Forelimb muscle (tissue), 1 donor: Measurements from ENCODE around the gene CDK14. TPM values are rescaled to one million over a fixed set of nuclear protein-coding genes. Genes with fewer than 3 reads are reported as not detected.
"Not testable (repeated sequence)": the region's sequence is repeated elsewhere in the genome, so short reads cannot be mapped to it uniquely, and the experiment has no call there.

Experiments used
- DNase-seq: peaks from one replicate; pipeline ENCODE4 v3.0.0-alpha.2; 2013; ENCODE audit warnings: low read depth
- polyA plus RNA-seq: library from polyadenylated mRNA; unstranded; fragments of 120-200 nt; gene quantifications from one replicate; pipeline ENCODE4 v1.2.1, GENCODE V29; 2013; ENCODE audit not compliant: insufficient read length

The CDK14 gene
- polyA plus RNA-seq, 1 donor: 17.2 TPM

- DNase-seq: no peak
Measured at GRCh38 chr7:91142743-91143142, 546.6 kb downstream of the CDK14 start.

GRCh38 chr7:91149341-91150246 is 553.5 kb downstream of the CDK14 start:
- DNase-seq: no peak

GRCh38 chr7:91151916-91152315 is 555.8 kb downstream of the CDK14 start:
- DNase-seq: no peak

GRCh38 chr7:91156316-91157185 is 560.4 kb downstream of the CDK14 start:
- DNase-seq: no peak

- no peak for DNase-seq
Measured at GRCh38 chr7:91157579-91158320, 561.6 kb downstream of the CDK14 start.

GRCh38 chr7:91162436-91162835 is 566.3 kb downstream of the CDK14 start:
- no peak for DNase-seq

GRCh38 chr7:91164506-91164905 is 568.4 kb downstream of the CDK14 start:
- DNase-seq: no peak

GRCh38 chr7:91165006-91165845 is 569.1 kb downstream of the CDK14 start:
- no peak for DNase-seq

- DNase-seq: no peak
Measured at GRCh38 chr7:91165846-91166230, 569.7 kb downstream of the CDK14 start.

- no peak for DNase-seq
Measured at GRCh38 chr7:91168871-91169829, 573.0 kb downstream of the CDK14 start.

- no peak for DNase-seq
Measured at GRCh38 chr7:91169830-91170191, 573.7 kb downstream of the CDK14 start.

GRCh38 chr7:91173265-91173664 is 577.1 kb downstream of the CDK14 start:
- not testable (repeated sequence) for DNase-seq

- no peak for DNase-seq
Measured at GRCh38 chr7:91180746-91181145, 584.6 kb downstream of the CDK14 start.

GRCh38 chr7:91181949-91182348 is 585.8 kb downstream of the CDK14 start:
- no peak for DNase-seq

- no peak for DNase-seq
Measured at GRCh38 chr7:91182819-91183764, 587.0 kb downstream of the CDK14 start.

- no peak for DNase-seq
Measured at GRCh38 chr7:91185771-91186170, 589.6 kb downstream of the CDK14 start.

GRCh38 chr7:91187061-91187460 is 590.9 kb downstream of the CDK14 start:
- no peak for DNase-seq

GRCh38 chr7:91191771-91192170 is 595.6 kb downstream of the CDK14 start:
- DNase-seq: no peak

- no peak for DNase-seq
Measured at GRCh38 chr7:91193141-91193540, 597.0 kb downstream of the CDK14 start.
